Endothelial cell of umbilical vein (primary cell): ENCODE measurements around the gene TMEM92. TPM values are rescaled to one million over a fixed set of nuclear protein-coding genes. Genes with fewer than 3 reads are reported as not detected.

Experiments used
- BruUV-seq: library from RNA; stranded (reverse); fragments of 400-500 nt; replicated peaks from 2 replicates; lab custom pipeline; 2021; lab: Mats Ljungman, UMichigan
- CTCF ChIA-PET: fragments of 300-600, 350-600 bp; sonication (Branson Sonifier 250); formaldehyde crosslinking; loops from one replicate; lab custom pipeline; 2021; ENCODE audit warnings: antibody characterized with exemption, inconsistent platforms; lab: Charles Lee
- POLR2A ChIA-PET: fragments of 300-600, 350-600 bp; sonication (Branson Sonifier 250); formaldehyde crosslinking; loops from one replicate; lab custom pipeline; 2021; ENCODE audit warnings: antibody characterized with exemption, inconsistent platforms; lab: Charles Lee
- DNase-seq: peaks from one replicate; pipeline ENCODE4 v3.0.0-alpha.2; 2011; ENCODE audit warnings: low read depth, low spot score
- FAIRE-seq: peaks from 2 replicates; lab custom pipeline; 2011; peaks lifted over from hg19 to GRCh38; lab: Jason Lieb, UNC
- H2AFZ ChIP-seq: 2 replicates; pipeline ENCODE4 v1.6.0; 2012; ENCODE audit warnings: low read depth, low read length, control low read depth, inconsistent platforms
- H3K27ac ChIP-seq: 2 replicates; pipeline ENCODE4 v1.5.1; 2011; ENCODE audit warnings: low read depth, mild to moderate bottlenecking, control low read depth, low read length, moderate library complexity; ENCODE audit not compliant: insufficient read depth
- H3K27me3 ChIP-seq, 2 experiments: 2 replicates each; pipeline versions ENCODE4 v1.6.0 to v1.6.1; 2011; ENCODE audit warnings: low read length in 2 of 2, mixed read lengths in 1 of 2; ENCODE audit not compliant: control insufficient read depth in 2 of 2, insufficient read depth in 2 of 2
- H3K36me3 ChIP-seq, 2 experiments: 2 replicates in 1 of 2; 3 replicates in 1 of 2; pipeline ENCODE4 v1.5.1; 2011; ENCODE audit warnings: low read length in 2 of 2, mild to moderate bottlenecking in 1 of 2, moderate library complexity in 1 of 2; ENCODE audit not compliant: control insufficient read depth in 2 of 2, insufficient read depth in 2 of 2; ENCODE audit errors: extremely low read depth in 1 of 2
- H3K4me1 ChIP-seq: 3 replicates; pipeline ENCODE4 v1.5.1; 2011; ENCODE audit warnings: mild to moderate bottlenecking, low read length; ENCODE audit not compliant: control insufficient read depth, insufficient read depth; ENCODE audit errors: extremely low read depth
- H3K4me2 ChIP-seq: 2 replicates; pipeline ENCODE4 v1.6.1; 2011; ENCODE audit warnings: low read length, control low read depth, mixed read lengths; ENCODE audit not compliant: insufficient read depth
- H3K4me3 ChIP-seq, 3 experiments: fragments of 200-600 bp in 1 of 3; sonication (generic), shearing (Covaris generic) in 1 of 3; replicated peaks in 1 of 3; 2 replicates each; pipeline ENCODE4 v1.5.1; 2011 to 2016; ENCODE audit warnings: control low read depth in 3 of 3, low read length in 3 of 3, mild to moderate bottlenecking in 2 of 3, inconsistent platforms in 1 of 3, low read depth in 1 of 3, moderate library complexity in 1 of 3; ENCODE audit not compliant: insufficient read depth in 1 of 3
- H3K79me2 ChIP-seq: 2 replicates; pipeline ENCODE4 v1.6.0; 2012; ENCODE audit warnings: low read length, inconsistent platforms; ENCODE audit not compliant: control insufficient read depth, insufficient read depth
- H3K9ac ChIP-seq: replicated peaks from 2 replicates; pipeline ENCODE3; 2011; ENCODE audit warnings: low read length, control low read depth; ENCODE audit not compliant: insufficient read depth; ENCODE audit errors: extremely low read depth
- H3K9me1 ChIP-seq: replicated peaks from 3 replicates; pipeline ENCODE4 v1.6.0; 2011; ENCODE audit warnings: mild to moderate bottlenecking, low read length; ENCODE audit not compliant: control insufficient read depth, insufficient read depth; ENCODE audit errors: extremely low read depth
- H3K9me3 ChIP-seq: replicated peaks from 2 replicates; pipeline ENCODE4 v1.5.1; 2012; ENCODE audit warnings: low read length, inconsistent platforms; ENCODE audit not compliant: control insufficient read depth, insufficient read depth
- H4K20me1 ChIP-seq: replicated peaks from 2 replicates; pipeline ENCODE3; 2011; ENCODE audit warnings: mild to moderate bottlenecking, low read length; ENCODE audit not compliant: control insufficient read depth, insufficient read depth; ENCODE audit errors: extremely low read depth
- EZH2 ChIP-seq: IDR thresholded peaks from 2 replicates; pipeline ENCODE4 v1.6.1; 2012; ENCODE audit warnings: borderline replicate concordance, low read depth, mild to moderate bottlenecking, moderate library complexity, low read length, inconsistent platforms; ENCODE audit not compliant: severe bottlenecking
- FOS ChIP-seq: IDR thresholded peaks from 2 replicates; pipeline ENCODE4 v1.6.1; 2011; ENCODE audit warnings: mild to moderate bottlenecking, low read length, moderate library complexity, borderline replicate concordance; ENCODE audit not compliant: insufficient read depth
- GATA2 ChIP-seq: IDR thresholded peaks from 2 replicates; pipeline ENCODE4 v1.7.0; 2011; ENCODE audit warnings: low read depth, mild to moderate bottlenecking, moderate library complexity, mixed read lengths, low read length; ENCODE audit not compliant: insufficient read length, insufficient read depth
- JUN ChIP-seq: IDR thresholded peaks from 2 replicates; pipeline ENCODE4 v1.6.1; 2011; ENCODE audit warnings: borderline replicate concordance, low read depth; ENCODE audit not compliant: insufficient read length, insufficient read depth
- MAX ChIP-seq: IDR thresholded peaks from 2 replicates; pipeline ENCODE4 v1.6.1; 2011; ENCODE audit not compliant: insufficient read depth, insufficient read length
- MYC ChIP-seq: IDR thresholded peaks from one replicate; pipeline ENCODE4 v1.6.1; 2011; ENCODE audit warnings: mild to moderate bottlenecking, low read depth, low read length
- POLR2A ChIP-seq: IDR thresholded peaks from 2 replicates; pipeline ENCODE4 v1.6.1; 2012; ENCODE audit warnings: low read depth, mild to moderate bottlenecking, control low read depth, low read length
- POLR2AphosphoS5 ChIP-seq: IDR thresholded peaks from 2 replicates; pipeline ENCODE4 v1.6.1; 2012; ENCODE audit warnings: low read depth, mild to moderate bottlenecking, control low read depth, low read length, moderate library complexity; ENCODE audit not compliant: insufficient read depth
- dilution Hi-C: fragments of 300-500 bp; cut with MboI; formaldehyde crosslinking; loops from one replicate; pipeline ENCODE4 v1.15.0; 2019; ENCODE audit warnings: low sequenced_read_pairs; ENCODE audit not compliant: extremely low pct_ligation_motif_present
- intact Hi-C: fragments of 100-400 bp; cut with micrococcal nuclease; formaldehyde crosslinking; loops from one replicate; pipeline ENCODE4 v1.10.0; 2022
- polyA plus RNA-seq, 4 experiments: library from polyadenylated mRNA; depleted of rRNA in 3 of 4; stranded (reverse) in 3 of 4; unstranded in 1 of 4; fragments of >200 nt; gene quantifications; 2 replicates each; pipeline versions ENCODE4 v1.2.1 to v1.2.3, GENCODE V29; 2011 to 2012; ENCODE audit warnings: missing spikeins in 1 of 4
- total RNA-seq: library from RNA; stranded (reverse); gene quantifications from 2 replicates; pipeline ENCODE4 v1.2.3, GENCODE V29; 2021
- TF ChIP-seq, protein P1 (sequence below), 2 donors: IDR thresholded peaks; 1 replicate in 1 of 2; 2 replicates in 1 of 2; pipeline ENCODE4 v1.5.1; 2011; ENCODE audit warnings: low read length in 2 of 2, mild to moderate bottlenecking in 2 of 2, moderate library complexity in 2 of 2, control low read depth in 1 of 2, inconsistent platforms in 1 of 2, low read depth in 1 of 2; ENCODE audit not compliant: insufficient read depth in 1 of 2; ENCODE audit errors: extremely low read depth in 1 of 2

TMEM92 gene
- total and polyA plus RNA-seq, 2 donors (not counting 3 experiments of a cell fraction or from before 2014, with no cell fraction given) = 0.03 TPM; not detected in 1

- dilution Hi-C loops = no loop called here
- intact Hi-C loops = no loop called here
- peak; percentile 92 for FAIRE-seq
Observed at GRCh38 chr17:50279181-50279526, 4.9 kb downstream of the TMEM92 start.

More at GRCh38 chr17:50279181-50279526, 4.9 kb downstream of the TMEM92 start:
- Histone ChIP-seq H2AFZ (no peak overlapping the region), H3K36me3 (no peaks in the 10 kb centered on the region), H3K4me1 (peaks cover 10% of the 10 kb centered on the region), H3K79me2 (no peaks in the 10 kb centered on the region), H3K4me3 (no peak overlapping the region), H3K4me2 (no peak overlapping the region), H4K20me1 (no peaks in the 10 kb centered on the region), H3K27me3 (peaks cover 3 to 6% of the 10 kb centered on the region in 2 experiments), H3K9ac (no peak overlapping the region), H3K9me1 (no peaks in the 10 kb centered on the region), H3K27ac (no peak overlapping the region), H3K9me3 (no peaks in the 10 kb centered on the region)
- ChIA-PET POLR2A (no interaction called here), CTCF (interaction anchor here (0.6 to 3.5 kb wide), 3 partner anchors 10 to 109 kb away, joined by 3 to 16 read pairs (median 6); no protein-coding TSS in a partner anchor)
- TF ChIP-seq FOS (no peak), POLR2A (no peak), POLR2AphosphoS5 (no peak), MYC (no peak), JUN (no peak), GATA2 (no peak), MAX (no peak), EZH2 (no peak)
- TF ChIP-seq, protein P1, sequence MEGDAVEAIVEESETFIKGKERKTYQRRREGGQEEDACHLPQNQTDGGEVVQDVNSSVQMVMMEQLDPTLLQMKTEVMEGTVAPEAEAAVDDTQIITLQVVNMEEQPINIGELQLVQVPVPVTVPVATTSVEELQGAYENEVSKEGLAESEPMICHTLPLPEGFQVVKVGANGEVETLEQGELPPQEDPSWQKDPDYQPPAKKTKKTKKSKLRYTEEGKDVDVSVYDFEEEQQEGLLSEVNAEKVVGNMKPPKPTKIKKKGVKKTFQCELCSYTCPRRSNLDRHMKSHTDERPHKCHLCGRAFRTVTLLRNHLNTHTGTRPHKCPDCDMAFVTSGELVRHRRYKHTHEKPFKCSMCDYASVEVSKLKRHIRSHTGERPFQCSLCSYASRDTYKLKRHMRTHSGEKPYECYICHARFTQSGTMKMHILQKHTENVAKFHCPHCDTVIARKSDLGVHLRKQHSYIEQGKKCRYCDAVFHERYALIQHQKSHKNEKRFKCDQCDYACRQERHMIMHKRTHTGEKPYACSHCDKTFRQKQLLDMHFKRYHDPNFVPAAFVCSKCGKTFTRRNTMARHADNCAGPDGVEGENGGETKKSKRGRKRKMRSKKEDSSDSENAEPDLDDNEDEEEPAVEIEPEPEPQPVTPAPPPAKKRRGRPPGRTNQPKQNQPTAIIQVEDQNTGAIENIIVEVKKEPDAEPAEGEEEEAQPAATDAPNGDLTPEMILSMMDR (IDR thresholded peaks at IDR 0.05; ENCODE audit: extremely low read depth in 1 of 2, insufficient read depth in 1 of 2, low read depth in 1 of 2, low read length in 2 of 2) = no peak
- no TSS peak for BruUV-seq
- DNase-seq = peak; percentile 36
